SW 1271 (cell line): ENCODE measurements around the gene ADAMTSL3.

Source experiments
- DNase-seq, 2 experiments: peaks; one replicate each; lab custom pipeline; 2025; lab: John Stamatoyannopoulos, UW

ADAMTSL3 gene

GRCh38 chr15:83837945-83838571, 184.1 kb downstream of the ADAMTSL3 start:
- peak in 1 of 2 experiments; percentile 56 for DNase-seq

- DNase-seq, result no peak
Observed at GRCh38 chr15:83838763-83839162, 184.8 kb downstream of the ADAMTSL3 start.

- no peak for DNase-seq
Observed at GRCh38 chr15:83842281-83842680, 188.4 kb downstream of the ADAMTSL3 start.

GRCh38 chr15:83843471-83843871, 189.5 kb downstream of the ADAMTSL3 start:
- DNase-seq, result no peak

- no peak for DNase-seq
Observed at GRCh38 chr15:83844742-83845141, 190.8 kb downstream of the ADAMTSL3 start.

- no peak for DNase-seq
Observed at GRCh38 chr15:83845230-83845629, 191.3 kb downstream of the ADAMTSL3 start.

- DNase-seq, result no peak
Observed at GRCh38 chr15:83846847-83847246, 192.9 kb downstream of the ADAMTSL3 start.

- peak; percentile 48 to 91 for DNase-seq
Observed at GRCh38 chr15:83848315-83849050, 194.6 kb downstream of the ADAMTSL3 start.

GRCh38 chr15:83850015-83850414, 196.1 kb downstream of the ADAMTSL3 start:
- DNase-seq, result no peak

- DNase-seq, result no peak
Observed at GRCh38 chr15:83850501-83851245, 196.8 kb downstream of the ADAMTSL3 start.

GRCh38 chr15:83853232-83853631, 199.3 kb downstream of the ADAMTSL3 start:
- DNase-seq, result no peak

GRCh38 chr15:83854321-83854720, 200.4 kb downstream of the ADAMTSL3 start:
- DNase-seq, result peak in 1 of 2 experiments; percentile 54

GRCh38 chr15:83854950-83855707, 201.2 kb downstream of the ADAMTSL3 start:
- no peak for DNase-seq

- DNase-seq, result no peak
Observed at GRCh38 chr15:83855956-83856355, 202.0 kb downstream of the ADAMTSL3 start.

GRCh38 chr15:83858820-83859505, 205.0 kb downstream of the ADAMTSL3 start:
- DNase-seq, result no peak

GRCh38 chr15:83866692-83867091, 212.8 kb downstream of the ADAMTSL3 start:
- DNase-seq, result no peak

- DNase-seq, result no peak
Observed at GRCh38 chr15:83869341-83869740, 215.4 kb downstream of the ADAMTSL3 start.

GRCh38 chr15:83871808-83872559, 218.1 kb downstream of the ADAMTSL3 start:
- DNase-seq, result no peak

- no peak for DNase-seq
Observed at GRCh38 chr15:83873966-83874365, 220.0 kb downstream of the ADAMTSL3 start.

- no peak for DNase-seq
Observed at GRCh38 chr15:83880529-83880928, 226.6 kb downstream of the ADAMTSL3 start.

GRCh38 chr15:83881156-83881555, 227.2 kb downstream of the ADAMTSL3 start:
- no peak for DNase-seq
